NCI-H460 (cell line): Measurements from ENCODE around the gene HLA-F. TPM values are rescaled to one million over a fixed set of nuclear protein-coding genes. Genes with fewer than 3 reads are reported as not detected.

Experiments used
- DNase-seq: peaks from one replicate; pipeline ENCODE4 v3.0.0-alpha.2; 2016; ENCODE audit warnings: low read depth; ENCODE audit errors: extremely low read depth
- total RNA-seq: library from RNA; depleted of rRNA; stranded (reverse); fragments of >200 nt; shearing (Covaris generic); gene quantifications from 2 replicates; pipeline ENCODE4 v1.2.3, GENCODE V29; 2014

Gene HLA-F
- total RNA-seq, 1 experiment from 2014 or later, result 17.7 TPM

GRCh38 chr6:29723666-29724588, 693 bp downstream of the HLA-F start:
- no peak for DNase-seq

- no peak for DNase-seq
Observed at GRCh38 chr6:29724937-29725869, 2.0 kb downstream of the HLA-F start.

DNA sequence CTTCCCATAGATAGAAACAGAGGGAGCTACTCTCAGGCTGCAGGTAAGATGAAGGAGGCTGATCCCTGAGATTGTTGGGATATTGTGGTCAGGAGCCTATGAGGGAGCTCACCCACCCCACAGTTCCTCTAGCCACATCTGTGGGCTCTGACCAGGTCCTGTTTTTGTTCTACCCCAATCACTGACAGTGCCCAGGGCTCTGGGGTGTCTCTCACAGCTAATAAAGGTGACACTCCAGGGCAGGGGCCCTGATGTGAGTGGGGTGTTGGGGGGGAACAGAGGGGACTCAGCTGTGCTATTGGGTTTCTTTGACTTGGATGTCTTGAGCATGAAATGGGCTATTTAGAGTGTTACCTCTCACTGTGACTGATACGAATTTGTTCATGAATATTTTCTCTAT, 2.8 kb downstream of the HLA-F start:
- DNase-seq, result no peak

DNA sequence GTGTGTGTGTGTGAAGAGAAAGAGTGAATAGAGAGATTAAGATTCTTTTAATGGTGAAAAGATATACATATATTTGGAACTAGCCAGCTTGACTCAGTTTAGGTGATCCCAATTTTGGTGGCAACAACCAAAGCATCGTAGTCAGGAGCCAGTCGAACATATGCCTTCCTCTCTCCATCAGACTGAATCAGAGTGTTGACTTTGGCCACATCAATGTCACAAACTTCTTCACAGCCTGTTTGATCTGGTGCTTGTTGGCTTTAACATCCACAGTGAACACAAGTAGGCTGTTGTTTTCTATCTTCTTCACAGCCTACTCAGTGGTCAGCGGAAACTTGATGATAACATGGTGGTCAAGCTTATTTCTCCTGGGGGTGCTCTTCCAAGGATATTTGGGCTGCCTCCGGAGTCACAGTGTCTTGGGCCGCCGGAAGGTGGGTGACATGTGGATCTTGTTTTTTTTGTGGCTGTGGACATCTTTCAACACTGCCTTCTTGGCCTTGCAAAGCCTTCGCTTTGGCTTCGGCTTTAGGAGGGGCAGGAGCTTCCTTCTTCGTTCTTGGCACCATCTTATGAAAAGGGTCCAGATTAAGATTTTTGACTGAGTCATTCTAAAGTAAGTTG, 3.4 kb downstream of the HLA-F start:
- DNase-seq, result no peak

GRCh38 chr6:29727637-29728036, 4.4 kb downstream of the HLA-F start:
- DNase-seq, result no peak

DNA sequence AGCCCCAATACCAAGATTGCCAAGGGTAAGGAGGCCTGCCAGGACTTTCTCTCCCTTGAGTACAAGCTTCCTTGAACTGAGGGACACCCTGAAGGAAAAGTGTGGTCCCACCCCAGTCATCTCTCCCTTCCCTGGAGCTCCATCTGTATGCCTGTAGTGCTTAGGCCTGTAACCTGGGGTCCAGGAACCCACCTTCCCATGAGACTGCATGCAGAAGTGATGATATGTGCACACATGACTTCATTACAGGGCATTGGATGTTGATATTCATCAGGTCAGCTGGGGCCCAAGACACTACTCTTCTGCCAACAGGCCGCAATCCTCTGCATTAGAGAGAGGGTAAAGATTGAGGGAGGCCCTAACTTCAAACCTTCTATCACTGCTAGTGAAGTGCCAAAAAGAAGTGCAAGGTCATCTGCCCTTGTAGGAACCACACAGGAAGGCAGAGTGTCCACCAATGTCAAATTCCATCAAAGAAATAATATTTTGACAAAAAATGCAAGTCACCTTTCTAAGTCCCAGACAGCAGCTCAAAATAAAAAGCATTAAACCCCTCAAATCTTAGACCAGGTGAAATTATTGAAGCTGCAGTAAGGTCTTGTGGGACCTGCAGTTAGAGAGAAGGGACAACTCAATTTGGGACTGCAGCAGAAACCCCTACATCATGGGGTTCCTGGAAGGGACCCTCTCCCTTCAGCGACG, 5.1 kb downstream of the HLA-F start:
- DNase-seq, result no peak

DNA sequence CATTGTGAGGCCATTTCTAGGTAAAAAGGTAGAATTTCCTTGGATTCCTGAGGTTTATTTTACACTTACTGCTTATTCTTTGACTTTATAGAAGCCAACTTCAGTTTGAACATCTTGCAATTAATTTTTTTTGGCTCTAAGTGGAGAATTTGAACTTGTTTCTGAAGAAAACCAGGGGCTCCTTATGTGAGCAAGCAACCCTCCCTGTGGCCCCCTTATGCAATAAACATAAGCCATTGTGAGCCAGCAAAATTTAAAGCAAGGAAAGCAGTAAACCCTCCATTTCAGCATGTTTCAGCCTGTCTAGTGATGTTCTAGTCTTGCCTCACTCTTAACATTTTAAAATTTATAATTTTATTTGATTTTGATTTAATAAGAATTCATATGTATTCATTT, 5.6 kb downstream of the HLA-F start:
- no peak for DNase-seq

DNA sequence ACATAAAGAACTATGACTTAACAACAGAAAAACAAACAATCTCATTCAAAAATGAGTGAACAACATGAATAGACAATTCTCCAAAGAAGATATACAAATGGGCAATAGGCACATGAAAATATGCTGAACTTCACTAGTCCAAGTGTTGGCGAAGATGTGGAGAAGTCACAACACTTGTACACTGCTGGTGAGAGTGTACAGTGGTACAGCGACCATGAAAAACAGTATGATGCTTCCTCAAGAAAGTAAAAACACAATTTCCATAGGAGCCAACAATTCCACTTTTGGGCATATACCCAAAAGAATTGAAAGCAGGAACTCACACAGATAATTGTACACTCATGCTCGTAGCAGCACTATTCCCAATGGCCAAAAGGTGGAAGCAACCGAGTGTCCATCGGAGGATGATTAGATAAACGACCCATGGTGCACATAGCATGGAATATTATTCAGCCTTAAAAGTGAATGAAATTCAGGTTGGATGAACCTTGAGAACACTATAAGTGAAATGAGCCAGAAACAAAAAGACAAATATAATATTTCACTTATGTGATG, 6.6 kb downstream of the HLA-F start:
- DNase-seq, result no peak

DNA sequence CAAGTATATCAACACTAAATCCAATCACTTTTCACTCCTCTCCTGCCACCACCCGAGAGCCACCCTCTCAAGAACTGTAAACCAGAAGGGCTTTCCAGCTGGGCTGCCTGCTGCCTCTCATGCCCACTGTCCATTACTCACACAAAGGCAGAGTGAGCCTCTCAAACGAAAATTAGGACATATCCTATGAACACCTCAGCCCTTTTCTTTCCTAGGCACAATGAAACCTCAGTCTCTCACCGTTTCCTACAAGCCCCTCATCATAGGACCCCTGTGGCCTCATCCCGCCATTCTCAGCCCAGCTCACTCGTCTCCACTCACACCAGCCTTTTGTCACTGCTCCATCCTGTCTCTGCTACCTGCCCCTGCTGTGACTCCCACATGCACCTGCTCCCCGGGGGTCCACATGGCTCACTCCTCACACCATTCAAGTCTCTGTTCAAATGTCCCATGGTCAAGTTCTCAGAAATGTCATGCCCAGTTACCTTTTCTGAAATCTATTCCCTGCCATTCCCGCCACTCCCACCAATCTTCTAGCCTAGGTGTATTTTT, 7.4 kb downstream of the HLA-F start:
- no peak for DNase-seq

DNA sequence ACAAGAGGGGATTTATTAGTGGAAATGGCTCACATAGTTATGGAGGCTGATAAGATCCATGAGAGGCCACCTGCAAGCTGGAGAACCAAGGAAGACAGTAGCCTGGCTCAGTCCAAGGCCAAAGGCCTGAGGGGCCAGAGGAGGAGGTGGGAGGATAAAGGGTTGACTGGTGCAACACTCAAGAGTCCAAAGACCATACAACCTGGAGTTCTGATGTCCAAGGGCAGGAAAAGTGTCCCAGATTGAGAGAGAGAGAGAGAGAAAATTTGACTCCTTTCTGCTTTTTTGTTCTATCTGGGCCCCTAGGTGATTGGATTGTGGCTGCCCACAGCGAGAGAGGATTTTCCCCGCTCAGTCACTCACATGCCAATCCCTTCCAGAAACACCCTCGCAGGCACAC, 8.0 kb downstream of the HLA-F start:
- DNase-seq, result no peak

DNA sequence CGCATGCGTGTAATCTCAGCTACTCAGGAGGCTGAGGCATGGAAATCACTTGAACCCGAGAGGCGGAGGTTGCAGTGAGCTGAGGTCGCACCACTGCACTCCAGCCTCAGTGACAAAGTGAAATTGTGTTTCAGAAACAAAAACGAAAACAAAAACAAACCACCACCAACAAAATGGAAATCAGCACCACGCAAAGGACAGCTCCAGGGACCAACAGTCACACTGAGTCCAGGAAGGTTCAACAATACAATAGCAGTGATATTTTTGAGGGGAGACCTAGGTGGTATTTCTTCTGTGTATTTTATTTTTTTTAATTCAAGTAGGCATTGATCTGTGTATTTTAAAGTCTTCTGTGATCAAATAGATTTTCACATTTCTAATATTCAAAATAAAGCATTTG, 9.8 kb downstream of the HLA-F start:
- DNase-seq, result no peak

DNA sequence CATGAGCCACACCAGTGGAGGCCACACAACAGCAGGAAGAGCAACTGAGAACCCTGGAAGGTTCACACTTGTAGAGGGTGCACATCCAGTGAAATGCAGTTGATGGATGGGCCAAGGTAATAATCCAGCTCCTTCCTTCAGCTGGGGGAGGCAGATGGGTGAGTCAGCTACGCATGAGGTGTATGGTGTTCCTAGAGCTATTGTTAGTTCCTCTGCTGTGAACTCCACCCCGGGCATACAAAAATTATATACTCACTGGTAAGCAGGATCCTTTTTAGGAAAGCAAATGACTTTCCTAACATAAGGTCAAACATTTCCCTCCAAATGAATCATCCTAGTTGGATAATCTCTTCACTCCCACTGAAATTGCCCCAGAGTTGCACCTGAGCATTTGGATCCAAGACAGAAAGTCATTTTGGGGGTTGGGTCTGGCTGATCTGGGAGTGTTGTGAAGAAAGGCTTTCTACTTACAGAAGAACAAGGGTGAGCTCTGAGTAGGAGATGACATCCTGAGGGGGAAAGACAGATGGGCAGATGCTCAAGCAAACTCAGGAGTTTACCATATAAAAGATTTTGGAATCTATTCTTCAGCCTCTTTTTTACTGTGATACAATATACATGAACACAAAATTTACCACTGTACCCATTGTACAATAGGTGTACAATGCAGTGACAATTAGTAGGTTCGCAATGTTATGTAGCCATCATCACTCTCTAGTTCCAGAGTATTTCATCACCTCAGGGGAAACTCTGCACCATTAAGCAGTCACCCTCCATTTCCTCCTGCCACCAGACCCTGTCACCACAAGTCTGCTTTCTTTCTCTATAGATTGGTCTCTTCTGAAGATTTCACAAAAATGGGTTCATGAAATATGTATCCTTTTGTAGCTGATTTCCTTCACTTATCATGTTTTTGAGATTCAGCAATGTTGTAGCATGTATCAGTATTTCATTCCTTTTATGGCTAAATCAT, 11.1 kb downstream of the HLA-F start:
- DNase-seq, result no peak

DNA sequence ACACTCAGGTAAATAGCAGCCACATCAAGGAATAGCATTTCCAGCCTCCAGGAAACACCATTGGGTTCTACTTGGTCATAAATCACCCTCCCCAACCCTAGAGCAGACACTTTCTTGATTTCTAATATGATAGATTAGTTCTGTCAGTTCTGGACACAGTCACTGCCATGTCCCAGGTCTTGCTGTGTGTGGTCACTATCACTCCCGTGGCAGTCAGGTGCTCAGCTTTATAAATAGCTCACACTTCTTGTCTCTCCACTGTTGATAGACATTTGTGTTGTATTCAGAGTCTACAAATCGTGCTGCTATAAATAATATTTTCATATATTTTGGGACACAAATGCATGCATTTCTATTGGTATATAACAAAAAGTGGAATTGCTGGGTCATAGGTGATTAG, 13.3 kb downstream of the HLA-F start:
- DNase-seq, result no peak

- peak; percentile 56 for DNase-seq
Observed at GRCh38 chr6:29737707-29738630, 14.7 kb downstream of the HLA-F start.

DNA sequence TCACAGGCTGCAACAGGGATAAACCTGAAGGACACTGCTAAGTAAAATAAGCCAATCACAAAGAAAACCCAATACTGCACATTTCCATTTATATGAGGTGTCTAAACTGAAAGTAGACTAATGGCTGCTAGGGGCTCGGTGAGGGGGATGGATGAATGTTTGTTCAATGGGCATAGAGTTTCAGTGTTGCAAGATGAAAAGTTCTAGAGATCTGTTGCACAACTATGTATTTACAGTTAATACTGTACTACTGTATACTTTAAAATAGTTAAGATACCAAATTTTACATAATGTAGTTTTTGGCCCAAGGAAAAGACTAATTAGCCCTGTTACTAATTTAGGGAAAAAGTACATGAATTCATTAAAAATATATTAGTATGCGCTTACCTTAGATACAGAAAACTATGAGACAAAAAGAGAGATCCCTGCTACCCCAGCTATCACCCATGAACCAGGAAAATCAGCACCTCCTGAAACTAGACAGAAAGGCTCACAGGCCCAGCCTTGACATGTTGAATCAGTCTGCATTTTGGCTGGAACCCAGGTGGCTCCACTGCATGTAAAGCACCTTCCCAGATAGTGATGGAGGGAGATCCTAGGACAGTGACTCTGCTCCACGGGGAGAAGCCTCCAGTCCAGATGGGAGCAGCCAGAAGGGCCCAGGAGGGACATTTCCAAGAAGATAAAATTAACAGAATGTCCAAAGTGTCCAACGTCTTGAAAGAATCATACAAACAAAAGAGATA, 16.1 kb downstream of the HLA-F start:
- DNase-seq, result no peak

- no peak for DNase-seq
Observed at GRCh38 chr6:29739882-29740261, 16.6 kb downstream of the HLA-F start.

GRCh38 chr6:29741592-29741991, 18.4 kb downstream of the HLA-F start:
- no peak for DNase-seq
